ENCODE data around the gene DYNLT2B. TPM values are rescaled to one million over a fixed set of nuclear protein-coding genes. Genes with fewer than 3 reads are reported as not detected.

DYNLT2B gene
- total RNA-seq, 1 donor from 2014 or later, result 29.9 TPM

GRCh38 chr3:196260784-196261183 lies 57.3 kb downstream of the DYNLT2B start:
- Histone ChIP-seq H3K4me3 (no peak overlapping the region), H3K9me3 (ENCODE audit: low read depth) (no peaks in the 10 kb centered on the region), H3F3A (ENCODE audit: low read depth) (peaks cover 10% of the 10 kb centered on the region), H3K4me1 (peaks cover 7% of the 10 kb centered on the region), H3K4me2 (no peak overlapping the region), H4K20me1 (ENCODE audit: low read depth) (no peaks in the 10 kb centered on the region), H3K9ac (no peak overlapping the region), H3K27ac (no peak overlapping the region), H3K79me2 (ENCODE audit: low read depth) (no peaks in the 10 kb centered on the region), H3K27me3 (no peaks in the 10 kb centered on the region), H2AFZ (replicated peaks) (no peak overlapping the region), H3K36me3 (no peaks in the 10 kb centered on the region)
- DNase-seq (ENCODE audit: low spot score), result no peak
- peaks cover 29% of the 10 kb centered on the region for H3K36me3 Mint-ChIP-seq
- H3K9me3 Mint-ChIP-seq, result peaks cover 3% of the 10 kb centered on the region
- H3K4me3 Mint-ChIP-seq, result no peak overlapping the region
- H3K27me3 Mint-ChIP-seq (ENCODE audit: insufficient read depth, low read depth), result no peaks in the 10 kb centered on the region
- no peak overlapping the region for H3K27ac Mint-ChIP-seq
- H3K4me1 Mint-ChIP-seq, result peaks cover 8% of the 10 kb centered on the region
- TF ChIP-seq EZH2 (IDR thresholded peaks at IDR 0.05) (no peak), EZH2phosphoT487 (IDR thresholded peaks at IDR 0.05) (no peak), CTCF (IDR thresholded peaks at IDR 0.05) (no peak)

- no peaks in the 10 kb centered on the region for H3K36me3 ChIP-seq
- Mint-ChIP-seq H3K4me1 (no peaks in the 10 kb centered on the region), H3K9me3 (peaks cover under 1% of the 10 kb centered on the region), H3K27ac (no peak overlapping the region), H3K4me3 (no peak overlapping the region), H3K36me3 (peaks cover 8% of the 10 kb centered on the region), H3K27me3 (ENCODE audit: insufficient read depth, low read depth) (peaks cover 2% of the 10 kb centered on the region)
- H3K9ac ChIP-seq, result no peak overlapping the region
- no peak overlapping the region for H3K4me2 ChIP-seq
- no peaks in the 10 kb centered on the region for H3K79me2 ChIP-seq (ENCODE audit: low read depth)
- no peak for TF ChIP-seq EZH2phosphoT487 (IDR thresholded peaks at IDR 0.05)
- TF ChIP-seq EZH2 (IDR thresholded peaks at IDR 0.05), result no peak
- TF ChIP-seq CTCF (IDR thresholded peaks at IDR 0.05), result no peak
- no peak overlapping the region for H3K27ac ChIP-seq
- H3K4me3 ChIP-seq, result no peak overlapping the region
- peaks cover 19% of the 10 kb centered on the region for H3F3A ChIP-seq (ENCODE audit: low read depth)
- no peak for DNase-seq (ENCODE audit: low spot score)
- no peak overlapping the region for H2AFZ ChIP-seq (replicated peaks)
- H3K4me1 ChIP-seq, result no peaks in the 10 kb centered on the region
- H4K20me1 ChIP-seq (ENCODE audit: low read depth), result no peaks in the 10 kb centered on the region
- H3K27me3 ChIP-seq, result no peaks in the 10 kb centered on the region
- no peaks in the 10 kb centered on the region for H3K9me3 ChIP-seq (ENCODE audit: low read depth)
Measured at GRCh38 chr3:196255776-196256175, 62.3 kb downstream of the DYNLT2B start.

- Histone ChIP-seq H3K9ac (no peak overlapping the region), H3K4me2 (no peak overlapping the region), H3K27me3 (no peaks in the 10 kb centered on the region), H3K79me2 (ENCODE audit: low read depth) (no peaks in the 10 kb centered on the region), H3F3A (ENCODE audit: low read depth) (peaks cover 19% of the 10 kb centered on the region), H3K4me1 (no peaks in the 10 kb centered on the region), H3K36me3 (no peaks in the 10 kb centered on the region), H2AFZ (replicated peaks) (no peak overlapping the region), H3K4me3 (no peak overlapping the region), H3K27ac (no peak overlapping the region), H3K9me3 (ENCODE audit: low read depth) (no peaks in the 10 kb centered on the region), H4K20me1 (ENCODE audit: low read depth) (no peaks in the 10 kb centered on the region)
- peaks cover 2% of the 10 kb centered on the region for H3K27me3 Mint-ChIP-seq (ENCODE audit: insufficient read depth, low read depth)
- H3K27ac Mint-ChIP-seq, result no peak overlapping the region
- H3K36me3 Mint-ChIP-seq, result peaks cover 10% of the 10 kb centered on the region
- DNase-seq (ENCODE audit: low spot score), result no peak
- no peaks in the 10 kb centered on the region for H3K9me3 Mint-ChIP-seq
- no peak for TF ChIP-seq CTCF (IDR thresholded peaks at IDR 0.05)
- TF ChIP-seq EZH2phosphoT487 (IDR thresholded peaks at IDR 0.05), result no peak
- TF ChIP-seq EZH2 (IDR thresholded peaks at IDR 0.05), result no peak
- H3K4me1 Mint-ChIP-seq, result no peaks in the 10 kb centered on the region
- H3K4me3 Mint-ChIP-seq, result no peak overlapping the region
Measured at GRCh38 chr3:196254376-196255283, 63.4 kb downstream of the DYNLT2B start.

Data from neural progenitor cell (in vitro differentiated cells).